Body of pancreas (tissue), 4 donors: ENCODE results near the gene FAM228B.

ENCODE experiments used
- CTCF ChIP-seq, 7 experiments: fragments of 450-650 bp in 4 of 7; fragments of 200-600 bp in 3 of 7; sonication (generic) in 3 of 7; IDR thresholded peaks; one replicate each; pipeline ENCODE4 v1.5.1; 2016 to 2019; ENCODE audit warnings: antibody characterized with exemption in 7 of 7
- POLR2A ChIP-seq, 3 donors: fragments of 450-650 bp; IDR thresholded peaks; one replicate each; pipeline ENCODE4 v1.6.1; 2016; ENCODE audit warnings: antibody characterized with exemption in 3 of 3, mild to moderate bottlenecking in 2 of 3

- TF ChIP-seq CTCF (IDR thresholded peaks at IDR 0.05) = no peak
- TF ChIP-seq POLR2A (IDR thresholded peaks at IDR 0.05) = no peak
Measured at GRCh38 chr2:24105816-24106215, 17.5 kb upstream of the FAM228B start.
